ENCODE measurements around the gene LGALS3BP.

DNA sequence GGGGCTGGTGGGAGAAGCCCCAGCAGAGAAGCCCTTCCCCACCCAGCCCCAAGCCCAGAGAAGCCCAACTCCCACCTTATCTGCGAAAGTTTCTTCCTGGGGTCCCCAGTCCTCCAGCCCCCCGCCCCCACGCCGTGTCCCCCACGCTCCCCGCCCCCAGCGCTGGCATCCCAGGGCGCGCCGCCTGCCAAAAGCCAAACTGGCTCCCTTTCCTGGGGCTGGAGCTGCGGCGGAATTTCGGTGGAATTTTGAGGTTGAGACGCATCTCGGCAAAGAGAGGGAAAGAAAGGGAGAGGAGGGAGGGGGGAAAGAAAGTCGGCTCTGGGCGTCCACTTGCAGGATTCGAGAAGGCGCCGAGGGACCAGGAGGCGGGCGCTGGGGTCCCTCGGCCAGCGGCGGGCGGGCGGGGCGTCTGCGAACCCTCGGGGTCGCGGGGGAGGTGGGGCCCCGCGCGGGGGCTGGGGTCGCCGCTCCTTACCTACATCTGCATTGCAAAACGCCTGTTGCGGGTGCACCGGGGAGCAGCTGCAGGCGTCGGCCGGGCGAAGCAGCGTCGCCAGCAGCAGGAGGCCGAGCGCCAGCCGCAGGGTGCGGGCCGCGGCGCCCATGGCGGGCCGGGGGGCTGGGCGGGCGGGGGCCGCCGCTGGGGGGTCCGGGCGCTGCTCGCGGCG, 55.1 kb downstream of the LGALS3BP start:
- TF ChIP-seq EZH2 (IDR thresholded peaks at IDR 0.05; ENCODE audit: borderline replicate concordance, low read length) = no peak
- no peak for TF ChIP-seq CTCF (IDR thresholded peaks at IDR 0.05; ENCODE audit: low read length)

All from OCI-LY1 (cell line).